AG09319 (cell line): ENCODE measurements around the gene GDF7.

ENCODE experiments used
- DNase-seq: peaks from one replicate; pipeline ENCODE4 v3.0.0-alpha.2; 2010; ENCODE audit warnings: low read depth; ENCODE audit errors: extremely low read depth
- TF ChIP-seq, protein P1 (sequence below): IDR thresholded peaks from 2 replicates; pipeline ENCODE4 v1.5.1; 2011; ENCODE audit warnings: low read depth, mild to moderate bottlenecking, inconsistent platforms, low read length, moderate library complexity

Gene GDF7

DNA sequence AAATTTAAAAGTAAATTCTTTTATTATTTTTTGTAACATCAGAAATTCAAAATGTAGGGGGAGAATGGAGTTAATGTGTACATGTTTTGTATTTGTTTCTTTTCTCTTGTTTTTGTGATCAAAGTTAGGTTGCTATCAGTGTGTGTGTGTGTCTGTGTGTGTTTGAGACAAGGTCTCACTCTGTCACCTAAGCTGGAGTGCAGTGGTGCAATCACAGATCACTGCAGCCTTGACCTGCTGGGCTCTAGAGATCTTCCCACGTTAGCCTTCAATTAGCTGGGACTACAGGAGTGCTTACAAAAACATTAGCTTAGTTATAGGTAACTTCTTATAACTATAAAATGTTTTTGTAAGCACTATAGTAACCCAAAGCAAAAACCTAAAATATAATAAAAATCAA is 50.7 kb downstream of the GDF7 start:
- no peak for DNase-seq
- TF ChIP-seq, protein P1, sequence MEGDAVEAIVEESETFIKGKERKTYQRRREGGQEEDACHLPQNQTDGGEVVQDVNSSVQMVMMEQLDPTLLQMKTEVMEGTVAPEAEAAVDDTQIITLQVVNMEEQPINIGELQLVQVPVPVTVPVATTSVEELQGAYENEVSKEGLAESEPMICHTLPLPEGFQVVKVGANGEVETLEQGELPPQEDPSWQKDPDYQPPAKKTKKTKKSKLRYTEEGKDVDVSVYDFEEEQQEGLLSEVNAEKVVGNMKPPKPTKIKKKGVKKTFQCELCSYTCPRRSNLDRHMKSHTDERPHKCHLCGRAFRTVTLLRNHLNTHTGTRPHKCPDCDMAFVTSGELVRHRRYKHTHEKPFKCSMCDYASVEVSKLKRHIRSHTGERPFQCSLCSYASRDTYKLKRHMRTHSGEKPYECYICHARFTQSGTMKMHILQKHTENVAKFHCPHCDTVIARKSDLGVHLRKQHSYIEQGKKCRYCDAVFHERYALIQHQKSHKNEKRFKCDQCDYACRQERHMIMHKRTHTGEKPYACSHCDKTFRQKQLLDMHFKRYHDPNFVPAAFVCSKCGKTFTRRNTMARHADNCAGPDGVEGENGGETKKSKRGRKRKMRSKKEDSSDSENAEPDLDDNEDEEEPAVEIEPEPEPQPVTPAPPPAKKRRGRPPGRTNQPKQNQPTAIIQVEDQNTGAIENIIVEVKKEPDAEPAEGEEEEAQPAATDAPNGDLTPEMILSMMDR, result no peak

DNA sequence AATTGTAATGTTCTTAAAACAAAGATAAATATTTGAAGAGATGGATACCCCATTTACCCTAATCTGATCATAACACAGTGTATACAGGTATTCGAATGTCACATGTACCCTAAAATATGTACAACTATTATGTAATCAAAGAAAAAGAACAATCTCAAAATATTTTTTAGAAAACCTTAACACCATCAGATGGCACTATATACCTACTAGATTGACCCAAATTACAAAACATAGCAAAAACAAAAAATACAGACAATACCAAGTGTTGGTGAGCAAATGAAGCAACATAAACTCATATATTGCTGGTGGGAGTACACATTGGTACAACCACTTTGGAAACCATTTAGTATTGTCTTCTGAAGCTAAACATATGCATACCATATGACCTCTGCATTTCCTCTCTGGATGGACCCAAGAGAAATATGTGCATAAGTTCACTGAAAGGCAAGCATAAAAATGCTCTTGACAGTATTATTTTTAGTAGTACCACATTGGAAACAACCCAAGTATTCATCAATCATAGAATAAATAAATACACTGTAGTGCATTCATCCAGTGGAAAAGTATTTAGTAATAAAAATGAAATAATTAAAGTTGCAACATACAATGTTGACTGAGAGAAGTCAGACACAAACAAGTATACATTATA is 55.8 kb downstream of the GDF7 start:
- TF ChIP-seq, protein P1, result no peak
- no peak for DNase-seq

DNA sequence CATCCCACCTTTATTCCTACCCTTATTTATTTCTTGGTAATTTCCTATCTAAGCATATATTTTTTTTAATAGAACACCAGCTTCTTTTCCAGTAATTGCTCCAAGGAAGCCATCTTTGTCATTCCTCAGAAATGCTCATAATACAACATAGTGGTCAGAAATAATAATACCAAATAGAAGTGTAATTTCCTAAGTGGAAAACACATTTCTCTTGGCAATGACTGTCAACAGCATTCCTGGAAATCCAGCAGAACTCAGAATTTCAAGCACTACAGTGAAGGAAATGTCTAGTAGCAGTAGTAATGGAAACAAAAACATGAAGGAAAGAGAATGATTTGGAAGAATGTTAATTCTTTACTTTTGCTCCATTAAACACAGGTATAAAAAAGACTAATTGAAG is 56.6 kb downstream of the GDF7 start:
- no peak for DNase-seq

DNA sequence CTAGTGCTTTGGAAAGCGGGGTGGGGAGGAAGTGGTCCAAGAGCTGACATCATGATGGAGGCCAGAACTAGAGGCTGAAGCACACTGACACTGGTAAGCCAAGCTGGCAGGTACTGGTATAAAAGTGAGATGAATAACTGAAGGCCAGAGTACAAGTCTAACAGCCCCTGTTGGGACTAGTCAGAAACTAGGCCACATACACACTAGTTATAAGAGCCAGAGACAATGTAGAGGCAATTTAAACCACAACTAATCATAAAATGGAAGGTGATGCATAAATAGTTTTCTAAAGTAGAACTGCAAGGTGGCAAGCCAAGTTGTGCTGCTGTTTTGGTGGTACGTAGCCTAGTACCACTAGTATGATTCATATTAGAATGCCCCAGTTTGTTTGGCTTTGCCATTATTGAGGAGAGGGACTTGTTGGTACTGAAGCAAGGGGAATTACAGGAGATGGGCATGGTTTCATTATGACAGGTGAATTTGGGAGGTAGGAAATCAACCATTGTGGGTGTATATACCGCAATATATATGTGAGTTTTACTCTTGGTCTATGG is 57.6 kb downstream of the GDF7 start:
- TF ChIP-seq, protein P1, result no peak

More for the DNA sequence above, 56.6 kb downstream of the GDF7 start:
- TF ChIP-seq, protein P1, result no peak

DNA sequence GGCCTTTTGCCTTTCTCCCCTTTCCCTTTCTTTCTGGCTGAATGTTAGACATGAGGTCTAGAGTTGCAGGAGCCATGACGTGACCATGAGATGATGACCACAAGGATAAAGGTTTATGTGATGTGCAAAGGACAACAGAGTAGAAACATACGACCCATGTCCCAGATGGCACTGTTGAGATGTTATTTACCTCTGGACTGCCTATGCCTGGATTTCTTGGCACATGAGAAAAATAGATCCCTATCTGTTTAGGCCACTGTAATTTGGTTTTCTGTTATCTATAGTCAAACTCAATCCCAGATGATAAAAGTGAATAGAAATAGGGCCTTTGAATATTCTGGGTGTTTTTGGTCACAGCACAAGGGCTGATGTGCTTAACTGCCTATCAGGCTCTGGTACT is 58.8 kb downstream of the GDF7 start:
- no peak for DNase-seq
- TF ChIP-seq, protein P1, result no peak

More for the DNA sequence above, 57.6 kb downstream of the GDF7 start:
- no peak for DNase-seq

DNA sequence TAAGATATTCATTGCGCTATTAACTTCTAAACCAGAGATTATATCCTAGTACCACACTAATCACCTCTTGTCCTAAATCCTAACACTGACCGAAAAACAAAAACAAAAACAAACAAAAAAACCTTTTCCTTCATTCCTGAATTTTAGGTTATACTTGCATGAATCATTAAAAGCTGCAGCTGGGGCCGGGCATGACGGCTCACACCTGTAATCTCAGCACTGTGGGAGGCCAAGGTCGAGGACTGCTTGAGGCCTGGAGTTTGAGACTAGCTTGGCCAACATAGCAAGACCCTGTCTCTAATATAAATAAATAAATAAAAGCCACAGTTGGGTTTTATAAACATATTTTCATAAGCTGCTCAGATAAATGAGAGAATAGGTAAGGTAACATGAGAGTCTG is 60.0 kb downstream of the GDF7 start:
- DNase-seq, result no peak
- TF ChIP-seq, protein P1, result no peak

DNA sequence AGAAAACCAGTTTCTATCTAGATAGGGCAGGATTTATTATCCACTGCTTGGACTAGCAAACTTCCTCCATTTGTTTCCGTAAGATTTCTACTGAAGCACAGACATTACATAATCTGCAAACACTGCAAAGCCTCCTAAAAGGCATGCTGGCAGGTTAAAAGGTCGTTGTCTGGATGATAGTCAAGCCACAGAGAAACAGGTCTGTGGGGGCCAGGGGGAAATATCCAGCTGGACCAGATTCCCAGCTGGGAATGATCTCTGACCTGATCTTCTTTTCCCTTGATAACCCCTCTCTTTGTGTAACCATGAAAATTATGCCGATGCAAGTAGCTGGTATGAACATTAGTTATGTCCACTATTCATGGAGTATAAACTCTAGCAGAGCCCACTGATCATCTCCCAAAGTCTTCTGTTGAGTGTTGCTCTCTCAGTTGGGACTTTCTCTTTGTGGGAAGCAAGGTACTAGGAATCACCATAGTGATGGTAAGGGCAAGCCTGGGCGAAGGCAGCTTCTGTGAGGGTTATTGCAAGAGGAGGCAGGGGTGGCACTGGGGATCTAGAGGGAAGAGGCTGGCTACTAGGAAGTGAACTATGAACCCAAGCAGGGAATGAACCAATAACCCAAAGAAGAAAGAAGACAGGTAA is 61.3 kb downstream of the GDF7 start:
- no peak for DNase-seq

More for the DNA sequence above, 61.3 kb downstream of the GDF7 start:
- TF ChIP-seq, protein P1, result no peak
